ENCODE measurements around the gene HOXB13.

- TF ChIP-seq EZH2 (optimal IDR thresholded peaks at IDR 0.05; ENCODE audit: low read depth, low read length) (no peak), CTCF (IDR thresholded peaks at IDR 0.05; ENCODE audit: low read length) (no peak), EZH2phosphoT487 (IDR thresholded peaks at IDR 0.05; ENCODE audit: low read length) (no peak)
Measured at GRCh38 chr17:48722201-48722907, 6.2 kb downstream of the HOXB13 start, which contains the start of gene PRAC1.

All from MM.1S (cell line).